Measurements from ENCODE around the gene CRNKL1.

The CRNKL1 gene

GRCh38 chr20:20089018-20089417 is 36.8 kb upstream of the CRNKL1 start:
- no peak for DNase-seq (ENCODE audit: extremely low read depth, low read depth)
- TF ChIP-seq, protein P1, sequence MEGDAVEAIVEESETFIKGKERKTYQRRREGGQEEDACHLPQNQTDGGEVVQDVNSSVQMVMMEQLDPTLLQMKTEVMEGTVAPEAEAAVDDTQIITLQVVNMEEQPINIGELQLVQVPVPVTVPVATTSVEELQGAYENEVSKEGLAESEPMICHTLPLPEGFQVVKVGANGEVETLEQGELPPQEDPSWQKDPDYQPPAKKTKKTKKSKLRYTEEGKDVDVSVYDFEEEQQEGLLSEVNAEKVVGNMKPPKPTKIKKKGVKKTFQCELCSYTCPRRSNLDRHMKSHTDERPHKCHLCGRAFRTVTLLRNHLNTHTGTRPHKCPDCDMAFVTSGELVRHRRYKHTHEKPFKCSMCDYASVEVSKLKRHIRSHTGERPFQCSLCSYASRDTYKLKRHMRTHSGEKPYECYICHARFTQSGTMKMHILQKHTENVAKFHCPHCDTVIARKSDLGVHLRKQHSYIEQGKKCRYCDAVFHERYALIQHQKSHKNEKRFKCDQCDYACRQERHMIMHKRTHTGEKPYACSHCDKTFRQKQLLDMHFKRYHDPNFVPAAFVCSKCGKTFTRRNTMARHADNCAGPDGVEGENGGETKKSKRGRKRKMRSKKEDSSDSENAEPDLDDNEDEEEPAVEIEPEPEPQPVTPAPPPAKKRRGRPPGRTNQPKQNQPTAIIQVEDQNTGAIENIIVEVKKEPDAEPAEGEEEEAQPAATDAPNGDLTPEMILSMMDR (IDR thresholded peaks at IDR 0.05; ENCODE audit: low read depth, low read length), result no peak

GRCh38 chr20:20085812-20086211 is 33.5 kb upstream of the CRNKL1 start:
- TF ChIP-seq, protein P1 (IDR thresholded peaks at IDR 0.05; ENCODE audit: low read depth, low read length), result no peak
- DNase-seq (ENCODE audit: extremely low read depth, low read depth), result no peak

GRCh38 chr20:20085071-20085470 is 32.8 kb upstream of the CRNKL1 start:
- DNase-seq (ENCODE audit: extremely low read depth, low read depth), result no peak
- TF ChIP-seq, protein P1 (IDR thresholded peaks at IDR 0.05; ENCODE audit: low read depth, low read length), result no peak

- TF ChIP-seq, protein P1 (IDR thresholded peaks at IDR 0.05; ENCODE audit: low read depth, low read length), result no peak
- DNase-seq (ENCODE audit: extremely low read depth, low read depth), result no peak
These were observed 32.1 kb upstream of the CRNKL1 start for GRCh38 chr20:20084296-20084752.

DNA sequence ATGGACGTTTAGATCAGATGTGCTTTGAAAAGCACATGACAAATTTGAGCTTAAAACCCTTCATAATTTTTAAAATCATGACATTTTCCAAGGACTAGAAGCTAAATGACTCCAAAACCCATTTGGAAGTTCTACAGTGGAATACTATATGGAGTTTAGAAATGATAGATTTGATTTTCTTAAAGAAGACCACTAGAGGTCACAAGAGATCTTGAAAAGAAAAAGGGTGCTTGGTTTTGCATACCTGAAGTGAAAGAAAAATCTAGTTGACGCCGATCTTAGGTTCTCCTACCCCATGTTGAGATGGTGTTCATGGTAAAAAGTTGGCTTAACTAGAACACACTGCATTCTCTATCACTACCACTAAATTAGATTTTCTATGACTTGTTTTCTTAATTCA is 31.5 kb upstream of the CRNKL1 start:
- DNase-seq (ENCODE audit: extremely low read depth, low read depth), result peak; percentile 3

GRCh38 chr20:20079102-20079784 is 27.0 kb upstream of the CRNKL1 start:
- TF ChIP-seq, protein P1 (IDR thresholded peaks at IDR 0.05; ENCODE audit: low read depth, low read length), result no peak
- no peak for DNase-seq (ENCODE audit: extremely low read depth, low read depth)

More for the DNA sequence above, 31.5 kb upstream of the CRNKL1 start:
- TF ChIP-seq, protein P1 (IDR thresholded peaks at IDR 0.05; ENCODE audit: low read depth, low read length), result peak; percentile 39

DNA sequence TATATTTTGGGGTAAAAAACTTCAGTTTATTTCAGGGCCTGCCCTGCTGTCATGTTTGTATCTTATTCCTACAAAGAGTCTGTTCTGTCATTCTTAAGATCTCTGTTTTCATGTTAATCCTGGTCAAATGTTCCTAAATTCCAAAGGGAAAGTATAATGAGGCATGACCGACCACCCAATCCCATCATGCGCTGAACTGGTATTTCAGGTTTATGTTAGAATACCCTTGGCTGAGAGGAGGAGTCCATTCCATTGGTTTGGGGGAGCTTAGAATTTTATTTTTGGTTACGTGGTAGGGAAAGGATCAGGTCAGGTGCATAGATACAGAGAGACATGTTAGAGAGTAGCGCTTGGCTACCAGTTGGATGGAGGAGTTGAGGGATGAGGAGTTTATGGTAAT is 25.8 kb upstream of the CRNKL1 start:
- TF ChIP-seq, protein P1 (IDR thresholded peaks at IDR 0.05; ENCODE audit: low read depth, low read length), result no peak

More for the DNA sequence above, 25.8 kb upstream of the CRNKL1 start:
- DNase-seq (ENCODE audit: extremely low read depth, low read depth), result no peak
